ENCODE measurements around the gene POU3F1.

The POU3F1 gene

GRCh38 chr1:38026592-38027200, 19.9 kb downstream of the POU3F1 start:
- peak; percentile 66 for DNase-seq

DNA sequence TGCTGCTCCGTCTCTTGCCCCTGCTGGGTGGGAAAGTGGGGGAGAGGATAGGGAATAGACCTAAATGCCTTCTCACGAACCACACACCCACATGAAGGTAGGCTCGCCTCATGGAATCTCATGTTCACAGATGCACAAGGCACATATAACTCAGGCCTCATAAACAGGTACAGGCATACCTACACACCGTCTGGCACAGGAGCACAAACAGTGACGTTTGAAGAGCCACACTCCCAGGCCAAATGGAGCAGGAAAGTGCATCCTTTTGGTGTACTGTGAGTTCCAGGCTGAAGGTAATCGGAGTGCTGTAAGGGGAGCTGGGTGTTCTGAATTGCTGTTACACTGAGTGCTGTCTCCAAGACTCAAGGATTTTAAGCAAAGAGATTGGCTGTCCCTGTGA, 20.9 kb downstream of the POU3F1 start:
- DNase-seq = no peak

- DNase-seq = no peak
Observed at GRCh38 chr1:38025233-38025632, 21.4 kb downstream of the POU3F1 start.

- no peak for DNase-seq
Observed at GRCh38 chr1:38022810-38023209, 23.8 kb downstream of the POU3F1 start.

GRCh38 chr1:38021969-38022368, 24.6 kb downstream of the POU3F1 start:
- no peak for DNase-seq

- no peak for DNase-seq
Observed at GRCh38 chr1:38020396-38020795, 26.2 kb downstream of the POU3F1 start.

DNA sequence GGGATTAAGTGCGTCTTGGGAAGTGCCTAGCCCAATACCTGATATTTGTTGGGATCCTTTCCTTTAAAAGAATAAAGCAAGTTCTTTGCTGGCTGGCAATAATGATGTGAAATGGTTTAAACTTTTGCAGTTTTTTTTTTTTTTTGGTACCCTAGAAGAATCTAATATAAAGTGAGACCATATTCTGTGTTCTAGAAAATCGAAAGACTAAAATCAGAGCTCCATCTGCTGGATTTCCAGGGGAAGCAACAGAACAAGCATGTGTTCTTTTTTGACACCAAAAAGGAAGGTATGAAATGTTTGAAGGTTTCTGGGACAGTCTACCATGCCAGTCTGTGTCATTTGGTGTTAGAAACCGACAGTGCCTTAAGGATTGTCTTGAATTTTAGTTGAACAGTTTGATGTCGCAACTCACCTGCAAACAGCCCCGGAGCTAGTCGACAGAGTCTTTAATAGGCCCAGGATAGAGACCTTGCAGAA, 27.7 kb downstream of the POU3F1 start:
- peak; percentile 80 for DNase-seq

DNA sequence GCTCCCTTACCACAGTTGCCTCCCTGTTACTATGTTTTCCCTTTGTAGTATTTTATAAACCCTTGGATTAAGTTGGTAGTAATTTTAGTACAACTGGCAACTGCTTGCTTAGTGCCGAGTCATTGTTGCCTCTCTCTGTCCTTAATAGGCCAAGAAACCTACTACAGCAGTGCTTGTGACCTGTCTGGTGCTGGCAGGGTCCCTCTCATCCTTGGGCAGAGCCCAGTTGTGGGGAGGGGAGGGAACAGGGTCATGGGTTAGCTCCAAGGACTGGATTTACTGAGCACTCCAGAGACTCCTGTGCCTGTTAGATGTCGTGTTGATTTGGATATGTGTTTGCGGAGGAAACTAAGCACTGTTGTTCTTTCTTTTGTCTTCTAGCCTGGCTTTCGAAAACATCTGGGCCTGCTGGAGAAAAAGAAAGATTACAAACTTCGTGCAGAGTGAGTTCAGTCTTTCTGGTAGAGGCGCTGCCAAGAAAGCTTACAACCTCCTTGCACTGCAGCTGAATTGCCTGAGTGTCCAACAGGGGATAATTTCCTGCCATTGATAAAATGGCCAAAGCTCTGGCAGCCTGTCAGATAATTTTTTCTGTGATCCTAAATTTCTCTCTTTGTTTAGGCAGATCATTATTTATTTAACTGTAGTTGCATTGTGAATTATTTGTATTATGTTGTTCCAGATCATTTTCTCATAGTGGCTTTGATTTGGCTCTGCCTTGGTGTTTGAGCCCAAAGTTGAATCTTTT, 30.4 kb downstream of the POU3F1 start:
- no peak for DNase-seq

- no peak for DNase-seq
Observed at GRCh38 chr1:38014724-38015424, 31.7 kb downstream of the POU3F1 start.

GRCh38 chr1:38014171-38014570, 32.4 kb downstream of the POU3F1 start:
- peak; percentile 49 for DNase-seq

DNA sequence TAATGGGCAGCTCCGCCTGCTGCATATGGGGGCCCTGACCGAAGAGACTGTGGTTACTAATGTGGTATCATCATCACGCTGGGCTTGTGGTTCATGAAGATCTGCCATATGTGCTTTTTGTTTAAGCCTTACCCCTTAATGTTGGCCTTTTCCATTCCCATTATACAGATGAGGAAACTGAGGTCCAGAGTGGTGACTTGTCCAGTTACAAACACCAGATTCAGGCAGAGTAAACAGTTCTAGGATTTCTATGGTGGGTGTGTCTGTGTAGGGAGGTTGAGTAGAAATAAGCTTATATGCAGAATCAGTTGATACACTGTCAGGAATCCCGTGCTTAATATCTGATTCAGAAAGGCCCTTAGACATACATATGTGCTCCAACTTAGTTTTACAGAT, 33.4 kb downstream of the POU3F1 start:
- no peak for DNase-seq

GRCh38 chr1:38012363-38013226, 34.0 kb downstream of the POU3F1 start, which contains the start of gene UTP11:
Gene UTP11, plus strand, starts transcription at chr1:38012734. Its CDS starts 69 bp downstream, at chr1:38012803.
- DNase-seq = peak; percentile 99

GRCh38 chr1:38009841-38010180, 36.8 kb downstream of the POU3F1 start:
- no peak for DNase-seq

DNA sequence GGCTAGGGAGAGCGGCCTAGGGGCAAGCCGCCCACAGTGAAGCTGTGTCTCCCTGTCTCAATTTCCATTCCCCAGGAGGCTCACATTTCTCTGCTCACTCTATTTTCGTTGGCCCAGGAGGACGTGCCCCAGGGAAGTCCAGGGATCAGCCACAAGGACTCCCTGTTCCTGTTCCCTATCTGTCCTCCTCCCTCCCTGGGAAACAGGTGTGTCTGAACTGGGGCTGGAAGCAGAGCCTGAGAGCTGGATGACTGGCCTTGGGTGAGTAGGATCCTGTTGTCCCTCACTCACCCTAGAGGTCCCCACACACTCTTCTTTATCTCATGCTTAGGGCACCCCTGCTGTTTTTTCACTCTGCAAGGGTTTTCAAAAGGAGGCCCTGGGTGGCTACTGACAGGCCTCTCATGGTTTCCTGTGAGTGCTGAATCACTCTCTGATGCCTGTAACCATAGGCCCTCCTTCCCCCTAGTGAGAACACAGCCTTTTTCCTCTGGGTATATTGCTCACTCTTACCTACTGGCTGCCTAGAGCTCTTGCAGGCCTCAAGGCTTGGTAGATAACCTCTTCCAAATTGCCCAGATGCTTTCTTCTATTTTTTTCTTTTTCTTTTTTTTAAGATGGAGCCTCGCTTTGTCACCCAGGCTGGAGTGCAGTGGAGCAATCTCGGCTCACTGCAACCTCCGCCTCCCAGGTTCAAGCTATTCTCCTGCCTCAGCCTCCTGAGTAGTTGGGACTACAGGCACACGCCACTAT, 37.3 kb downstream of the POU3F1 start:
- DNase-seq = peak; percentile 90

DNA sequence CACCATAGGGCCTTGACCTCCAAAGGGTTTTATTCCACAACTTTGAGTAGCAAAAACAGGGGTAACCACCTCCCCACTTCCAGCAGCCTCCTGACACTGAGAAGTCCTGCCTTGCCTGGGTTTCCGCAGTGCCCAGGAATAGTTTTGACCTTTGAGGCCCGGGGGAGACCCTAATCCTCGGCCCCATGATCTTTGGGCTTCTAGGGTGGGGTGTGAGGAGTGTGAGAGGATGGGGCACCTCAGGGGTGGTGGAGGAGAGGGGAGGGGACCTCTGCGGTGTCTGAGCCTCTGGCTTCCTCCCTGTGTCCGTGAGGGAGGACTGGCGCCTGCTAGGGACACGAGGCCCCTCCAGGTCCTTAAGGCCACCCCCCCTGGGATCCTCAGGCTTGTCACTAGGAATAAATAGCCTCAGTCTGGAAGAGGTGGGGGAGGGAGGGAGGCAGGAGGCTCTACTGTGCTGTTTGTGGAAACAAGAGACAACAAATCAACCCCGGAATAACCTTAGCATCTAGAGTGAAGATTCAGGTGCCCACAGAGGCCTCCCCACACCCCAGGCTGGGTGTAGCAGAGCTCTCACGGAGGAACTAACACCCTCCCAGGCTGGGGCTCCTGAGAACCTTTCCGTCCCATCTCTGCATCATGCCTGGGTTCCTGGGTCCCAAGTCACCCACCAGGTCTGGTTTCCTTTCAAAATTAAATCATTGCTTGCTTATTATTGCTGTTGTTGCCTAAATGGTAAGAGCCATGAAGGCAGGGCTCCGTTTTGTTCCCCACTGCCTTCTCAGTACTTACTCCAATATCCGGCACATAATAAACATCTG, 40.4 kb downstream of the POU3F1 start:
- DNase-seq = no peak

GRCh38 chr1:38005195-38006007, 41.2 kb downstream of the POU3F1 start, which contains the start of gene FHL3:
Gene FHL3, minus strand, starts transcription at chr1:38005514. Its CDS starts 6,102 bp downstream, at chr1:37999412.
- peak; percentile 91 for DNase-seq

GRCh38 chr1:38004284-38005108, 42.1 kb downstream of the POU3F1 start:
- peak; percentile 70 for DNase-seq

GRCh38 chr1:38003261-38004250, 43.0 kb downstream of the POU3F1 start:
- DNase-seq = peak; percentile 54

Data from hematopoietic multipotent progenitor cell treated with erythropoietin and hydrocortisone succinate and interleukin-3 and kit ligand, for 4 days (in vitro differentiated cells).